GM12874 (cell line): ENCODE measurements around the gene NRM.

ENCODE experiments used
- CTCF ChIP-seq: IDR thresholded peaks from 2 replicates; pipeline ENCODE4 v1.5.1; 2011; ENCODE audit warnings: low read depth, mild to moderate bottlenecking, control low read depth, low read length, moderate library complexity; ENCODE audit not compliant: insufficient read depth

The NRM gene

GRCh38 chr6:30727920-30728553, 37.3 kb upstream of the NRM start:
- no peak for TF ChIP-seq CTCF

GRCh38 chr6:30726506-30727413, 36.0 kb upstream of the NRM start:
- no peak for TF ChIP-seq CTCF

- no peak for TF ChIP-seq CTCF
Observed at GRCh38 chr6:30725713-30726505, 35.1 kb upstream of the NRM start.

GRCh38 chr6:30724906-30725667, 34.3 kb upstream of the NRM start:
- no peak for TF ChIP-seq CTCF

GRCh38 chr6:30722280-30723112, 31.7 kb upstream of the NRM start:
- peak; percentile 86 for TF ChIP-seq CTCF

GRCh38 chr6:30721198-30722024, 30.6 kb upstream of the NRM start:
- peak; percentile 45 for TF ChIP-seq CTCF
